Common myeloid progenitor, CD34-positive (primary cell): ENCODE measurements around the gene MAPT.

Experiments used
- CTCF ChIA-PET: fragments of 350-600 bp; sonication (Branson Sonifier 250); formaldehyde crosslinking; loops from one replicate; lab custom pipeline; 2021; ENCODE audit warnings: antibody characterized with exemption; lab: Charles Lee
- POLR2A ChIA-PET: fragments of 350-600 bp; sonication (Branson Sonifier 250); formaldehyde crosslinking; loops from one replicate; lab custom pipeline; 2021; ENCODE audit warnings: antibody characterized with exemption; lab: Charles Lee
- DNase-seq, 3 donors: peaks; one replicate each; pipeline versions ENCODE4 v3.0.0 to v3.0.0-alpha.2; 2013
- H3K27ac ChIP-seq, 2 experiments: 1 replicate in 1 of 2; 2 replicates in 1 of 2; pipeline ENCODE4 v1.7.0; 2013; ENCODE audit warnings: inconsistent platforms in 2 of 2, low read length in 2 of 2, mild to moderate bottlenecking in 2 of 2, low read depth in 1 of 2, moderate library complexity in 1 of 2; ENCODE audit not compliant: severe bottlenecking in 2 of 2, insufficient read depth in 1 of 2, poor library complexity in 1 of 2
- H3K27me3 ChIP-seq, 5 experiments: replicated peaks in 2 of 5; 1 replicate in 3 of 5; 2 replicates in 2 of 5; pipeline versions ENCODE4 v1.6.1 to v1.7.0; 2013; ENCODE audit warnings: low read length in 4 of 5, mild to moderate bottlenecking in 2 of 5, moderate library complexity in 2 of 5, inconsistent platforms in 1 of 5; ENCODE audit not compliant: insufficient read depth in 5 of 5, control insufficient read depth in 4 of 5
- H3K36me3 ChIP-seq, 4 experiments: 1 replicate in 2 of 4; 2 replicates in 2 of 4; pipeline versions ENCODE4 v1.6.1 to v1.7.0; 2013; ENCODE audit warnings: low read length in 3 of 4, control low read depth in 1 of 4, mild to moderate bottlenecking in 1 of 4; ENCODE audit not compliant: control insufficient read depth in 4 of 4, insufficient read depth in 4 of 4
- H3K4me1 ChIP-seq, 4 experiments: 1 replicate in 3 of 4; 2 replicates in 1 of 4; pipeline versions ENCODE4 v1.6.1 to v1.7.1; 2013; ENCODE audit warnings: low read length in 3 of 4, mild to moderate bottlenecking in 3 of 4, control low read depth in 1 of 4, inconsistent platforms in 1 of 4, moderate library complexity in 1 of 4; ENCODE audit not compliant: control insufficient read depth in 4 of 4, insufficient read depth in 4 of 4; ENCODE audit errors: control extremely low read depth in 1 of 4
- H3K4me3 ChIP-seq, 7 experiments: 1 replicate in 4 of 7; 2 replicates in 3 of 7; pipeline versions ENCODE4 v1.5.1 to v1.7.0; 2013; ENCODE audit warnings: mild to moderate bottlenecking in 7 of 7, low read length in 6 of 7, moderate library complexity in 6 of 7, inconsistent platforms in 2 of 7, low read depth in 2 of 7, control low read depth in 1 of 7; ENCODE audit not compliant: insufficient read depth in 4 of 7, control insufficient read depth in 1 of 7; ENCODE audit errors: extremely low read depth in 1 of 7
- H3K9me3 ChIP-seq, 5 experiments: 1 replicate in 4 of 5; 2 replicates in 1 of 5; pipeline versions ENCODE4 v1.6.1 to v1.7.1; 2013; ENCODE audit warnings: low read length in 4 of 5, mild to moderate bottlenecking in 2 of 5, inconsistent platforms in 1 of 5, low read depth in 1 of 5, moderate library complexity in 1 of 5; ENCODE audit not compliant: control insufficient read depth in 4 of 5, insufficient read depth in 2 of 5; ENCODE audit errors: control extremely low read depth in 1 of 5
- WGBS: methylation state at CpG from one replicate; pipeline ENCODE4 v1.1.5; 2013; ENCODE audit not compliant: insufficient coverage; 5-methylcytosine and 5-hydroxymethylcytosine counted together

The MAPT gene

DNA sequence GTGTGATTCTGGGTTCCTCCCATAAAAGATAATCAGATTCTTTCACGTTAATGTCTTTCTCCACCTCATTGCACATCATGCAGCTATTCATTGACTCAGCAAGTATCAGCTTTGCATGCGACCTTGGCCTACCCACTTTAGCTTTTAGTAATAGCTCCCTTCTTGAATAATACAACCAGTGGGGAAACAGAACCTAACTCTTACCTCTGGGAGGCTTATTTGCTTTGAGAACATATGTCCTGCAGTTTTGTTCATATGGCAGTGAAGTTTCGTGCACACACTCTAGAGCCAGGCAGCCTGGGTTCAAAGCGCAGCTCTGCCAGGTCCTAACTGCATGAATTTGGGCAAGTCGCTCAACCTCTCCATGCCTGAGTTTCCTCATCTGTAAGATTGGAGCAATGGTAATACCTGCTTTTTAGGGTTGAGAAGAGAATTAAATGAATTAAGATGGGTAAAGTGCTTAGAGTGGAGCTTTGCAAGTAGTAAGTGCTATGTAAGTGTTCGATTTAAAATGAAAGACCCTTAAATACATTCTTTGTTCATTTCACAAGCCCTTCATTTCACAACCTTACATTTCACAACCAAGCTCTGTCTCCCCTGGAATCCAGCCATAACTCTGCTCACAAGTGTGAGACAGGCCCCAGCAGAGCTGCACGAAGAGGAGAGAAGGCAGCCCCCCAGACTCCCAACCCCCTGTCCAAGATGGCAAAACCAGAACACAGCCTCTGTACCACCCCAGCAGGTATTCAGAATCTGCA lies 29.3 kb downstream of the MAPT start:
- POLR2A ChIA-PET: interaction anchor here (0.6 to 1.1 kb wide), 2 partner anchors 13 to 161 kb away, joined by 3 read pairs; no protein-coding TSS in a partner anchor
- Histone ChIP-seq H3K27ac (no peak overlapping the region), H3K4me1 (no peaks in the 10 kb centered on the region), H3K9me3 (peaks cover 0 to 14% (median 12%) of the 10 kb centered on the region in 5 experiments), H3K36me3 (no peaks in the 10 kb centered on the region), H3K4me3 (no peak overlapping the region), H3K27me3 (peaks cover 0 to 5% (median 0%) of the 10 kb centered on the region in 5 experiments)
- CTCF ChIA-PET: no interaction called here
- no peak for DNase-seq
- WGBS: 91% methylated on average over 5 of the region's 7 CpGs

DNA sequence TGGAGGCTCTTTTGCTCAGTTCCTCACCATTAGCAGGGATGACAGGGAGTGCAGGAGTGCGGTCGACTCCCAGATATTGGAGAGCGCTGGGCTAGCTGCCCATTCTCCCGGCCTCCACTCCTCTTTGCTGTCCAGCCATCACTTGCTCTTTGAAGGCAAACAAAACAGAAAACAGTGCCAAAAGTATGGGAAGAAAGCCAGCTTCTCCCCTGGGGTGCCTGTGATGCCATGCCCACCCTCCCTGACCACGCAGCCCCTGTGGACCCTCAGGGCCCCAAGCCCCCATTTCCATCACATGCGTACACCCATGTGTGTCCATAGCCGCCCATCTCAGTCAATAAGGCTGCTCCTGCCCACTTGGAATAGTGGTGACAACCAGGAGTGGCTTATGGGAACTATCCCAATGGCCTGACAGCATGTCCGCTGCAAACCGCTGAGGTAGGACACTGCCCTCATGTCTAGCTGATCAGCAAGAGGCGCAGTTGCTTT lies 30.0 kb downstream of the MAPT start:
- H3K36me3 ChIP-seq: no peaks in the 10 kb centered on the region
- no peak for DNase-seq
- no peak overlapping the region for H3K4me3 ChIP-seq
- no peaks in the 10 kb centered on the region for H3K4me1 ChIP-seq
- H3K27ac ChIP-seq: no peak overlapping the region
- H3K9me3 ChIP-seq: peaks cover 0 to 17% (median 12%) of the 10 kb centered on the region in 5 experiments
- H3K27me3 ChIP-seq: peaks cover 0 to 4% (median 0%) of the 10 kb centered on the region in 5 experiments
- 95% methylated on average over 10 of the region's 10 CpGs for WGBS
- CTCF ChIA-PET: no interaction called here
- POLR2A ChIA-PET: interaction anchor here (0.6 kb wide), 1 partner anchor 161 kb away, joined by 3 read pairs; no protein-coding TSS in a partner anchor

DNA sequence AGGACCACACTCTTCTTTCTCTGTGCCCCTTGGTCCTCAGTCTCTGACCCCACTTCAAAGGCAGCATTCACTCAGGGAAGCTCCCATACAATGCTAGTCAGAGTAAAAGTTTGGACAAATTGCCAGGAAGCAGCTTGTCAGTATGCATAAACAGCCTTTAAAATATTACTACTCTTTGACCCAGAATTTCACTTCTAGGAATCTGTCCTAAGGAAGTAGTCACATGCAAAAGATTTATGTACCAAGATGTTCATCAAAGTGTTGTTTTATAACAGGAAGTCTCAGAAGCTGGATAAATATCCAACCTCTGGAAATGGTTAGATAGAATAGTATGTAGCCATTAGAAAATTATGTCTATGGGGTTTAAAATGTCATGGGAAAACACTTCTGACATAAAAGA lies 31.0 kb downstream of the MAPT start:
- Histone ChIP-seq H3K4me1 (no peaks in the 10 kb centered on the region), H3K9me3 (peaks cover 0 to 20% (median 12%) of the 10 kb centered on the region in 5 experiments), H3K4me3 (no peak overlapping the region), H3K36me3 (no peaks in the 10 kb centered on the region), H3K27me3 (peaks cover 0 to 4% (median 0%) of the 10 kb centered on the region in 5 experiments), H3K27ac (no peak overlapping the region)
- no peak for DNase-seq
- POLR2A ChIA-PET: no interaction called here
- CTCF ChIA-PET: no interaction called here

DNA sequence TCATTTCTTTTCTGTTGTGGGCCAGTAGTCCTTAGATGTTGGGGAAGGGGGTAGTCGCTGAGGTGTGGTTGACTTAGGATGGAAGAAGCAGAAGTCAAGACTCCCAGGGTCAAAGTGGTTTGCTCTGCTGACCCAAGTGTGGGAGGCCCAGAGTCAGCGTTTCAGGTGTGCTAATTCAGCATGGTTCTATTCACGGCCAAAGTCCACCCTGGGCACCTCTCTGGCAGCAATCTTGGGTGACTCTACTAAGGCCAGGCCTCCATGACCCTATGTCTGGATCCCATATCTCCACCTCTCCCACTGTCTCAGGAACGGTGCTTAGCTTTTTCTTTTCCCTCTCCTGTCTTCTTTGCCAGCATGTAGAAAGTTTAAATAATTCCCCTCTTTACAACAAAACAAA lies 32.9 kb downstream of the MAPT start:
- 90% methylated on average over 3 of the region's 4 CpGs for WGBS
- Histone ChIP-seq H3K27me3 (peaks cover 0 to 5% (median 0%) of the 10 kb centered on the region in 5 experiments), H3K9me3 (peaks cover 0 to 20% (median 12%) of the 10 kb centered on the region in 5 experiments), H3K4me3 (no peak overlapping the region), H3K27ac (no peak overlapping the region), H3K4me1 (no peaks in the 10 kb centered on the region), H3K36me3 (no peaks in the 10 kb centered on the region)
- no peak for DNase-seq
- POLR2A ChIA-PET: no interaction called here
- CTCF ChIA-PET: interaction anchor here (0.7 kb wide), 1 partner anchor 13 kb away, joined by 3 read pairs; no protein-coding TSS in a partner anchor

DNA sequence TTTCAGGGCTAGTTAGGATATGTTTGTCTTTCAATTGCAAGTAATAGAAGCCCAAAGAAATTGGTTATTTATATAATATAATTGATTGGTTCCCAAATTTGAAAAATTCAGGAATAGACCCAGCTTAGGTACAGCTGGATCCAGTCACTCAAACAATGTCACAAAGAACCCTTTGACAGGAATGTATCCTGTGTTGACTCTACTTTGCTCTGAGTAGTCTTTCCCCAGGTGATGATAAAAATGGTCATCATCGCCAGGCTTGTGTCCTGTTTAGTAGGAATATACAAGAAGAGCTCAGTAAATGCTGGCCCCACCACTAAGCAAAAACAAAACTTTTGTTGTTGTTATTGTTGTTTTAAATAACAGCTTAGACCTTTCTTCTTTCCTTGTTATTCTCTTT lies 35.0 kb downstream of the MAPT start:
- H3K27ac ChIP-seq: no peak overlapping the region
- CTCF ChIA-PET: interaction anchor here (0.8 kb wide), 1 partner anchor 21 kb away, joined by 3 read pairs; no protein-coding TSS in a partner anchor
- POLR2A ChIA-PET: no interaction called here
- peaks cover 0 to 5% (median under 1%) of the 10 kb centered on the region in 5 experiments for H3K27me3 ChIP-seq
- no peak for DNase-seq
- no peaks in the 10 kb centered on the region for H3K36me3 ChIP-seq
- no peaks in the 10 kb centered on the region for H3K4me1 ChIP-seq
- no CpG with 5 or more reads among the region's 1 CpG for WGBS
- H3K4me3 ChIP-seq: no peak overlapping the region
- H3K9me3 ChIP-seq: peaks cover 0 to 20% (median 12%) of the 10 kb centered on the region in 5 experiments

DNA sequence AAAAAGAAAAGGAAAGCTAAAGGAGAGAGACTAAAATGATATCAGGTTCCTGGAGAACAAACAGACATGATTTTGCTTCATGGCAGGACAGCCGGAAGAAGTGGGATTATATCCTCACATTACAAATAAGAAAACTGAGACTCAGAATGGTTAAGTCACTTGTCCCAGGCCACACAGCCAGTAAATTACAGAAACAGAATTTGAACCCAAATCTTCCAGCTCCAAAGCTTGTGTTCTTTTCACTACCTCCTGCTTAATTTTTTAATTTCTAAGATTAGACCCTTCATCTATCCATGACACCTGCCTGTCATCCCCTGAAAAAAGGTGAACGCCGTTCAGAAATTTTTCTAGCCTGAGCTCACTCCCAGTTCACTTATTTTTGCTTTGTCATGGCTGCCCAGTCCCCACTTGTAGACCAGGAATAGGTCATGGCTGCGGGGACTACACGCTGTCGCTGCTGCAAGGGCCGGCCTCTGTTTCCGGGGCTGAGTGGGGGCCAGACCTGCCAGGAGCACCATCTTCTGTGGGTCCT lies 36.1 kb downstream of the MAPT start:
- Histone ChIP-seq H3K27ac (no peak overlapping the region), H3K4me3 (no peak overlapping the region), H3K27me3 (peaks cover 0 to 5% (median 2%) of the 10 kb centered on the region in 5 experiments), H3K9me3 (peaks cover 0 to 20% (median 12%) of the 10 kb centered on the region in 5 experiments), H3K36me3 (no peaks in the 10 kb centered on the region), H3K4me1 (no peaks in the 10 kb centered on the region)
- ChIA-PET CTCF (no interaction called here), POLR2A (no interaction called here)
- DNase-seq: no peak
- 98% methylated on average over 8 of the region's 8 CpGs for WGBS

DNA sequence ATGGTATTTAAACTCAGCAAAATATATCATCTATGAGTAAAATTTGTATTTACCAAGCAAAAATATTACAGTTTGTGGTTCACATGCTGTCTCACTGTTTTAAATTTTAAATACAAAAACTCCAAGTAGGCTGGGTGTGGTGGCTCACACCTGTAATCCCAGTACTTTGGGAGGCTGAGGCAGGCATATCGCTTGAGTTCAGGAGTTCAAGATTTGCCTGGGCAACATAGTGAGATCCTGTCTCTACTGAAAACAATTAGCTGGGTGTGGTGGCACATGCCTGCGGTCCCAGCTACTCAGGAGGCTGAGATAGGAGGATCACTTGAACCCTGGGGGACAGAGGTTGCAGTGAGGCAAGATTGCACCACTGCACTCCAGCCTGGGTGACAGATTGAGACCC lies 37.3 kb downstream of the MAPT start:
- Histone ChIP-seq H3K27me3 (peaks cover 0 to 5% (median 3%) of the 10 kb centered on the region in 5 experiments), H3K4me1 (no peaks in the 10 kb centered on the region), H3K4me3 (no peak overlapping the region), H3K9me3 (peaks cover 0 to 20% (median 12%) of the 10 kb centered on the region in 5 experiments), H3K36me3 (no peaks in the 10 kb centered on the region), H3K27ac (no peak overlapping the region)
- ChIA-PET POLR2A (no interaction called here), CTCF (interaction anchor here (1.2 kb wide), 1 partner anchor 18 kb away, joined by 3 read pairs; no protein-coding TSS in a partner anchor)
- 100% methylated on average over 2 of the region's 2 CpGs for WGBS
- no peak for DNase-seq
